IMR-90 (cell line): ENCODE measurements around the gene FRAS1. TPM values are rescaled to one million over a fixed set of nuclear protein-coding genes. Genes with fewer than 3 reads are reported as not detected.

ENCODE experiments used
- ATAC-seq: fragments of 200-7000 bp; cut with Tn5 transposase; 2 replicates; pipeline ENCODE4 v1.9.1; 2020; ENCODE audit warnings: low read depth, mild to moderate bottlenecking, moderate library complexity
- BruUV-seq: library from RNA; stranded (reverse); fragments of 400-500 nt; replicated peaks from 2 replicates; lab custom pipeline; 2021; lab: Mats Ljungman, UMichigan
- CTCF ChIA-PET: fragments of 300-600 bp; formaldehyde crosslinking; extraction: SDS; loops from one replicate; lab custom pipeline; 2021; ENCODE audit warnings: antibody characterized with exemption; lab: Yijun Ruan, JAX
- POLR2A ChIA-PET: fragments of 300-600 bp; sonication (Branson Sonifier 250); formaldehyde crosslinking; loops from one replicate; lab custom pipeline; 2022; ENCODE audit warnings: antibody characterized with exemption; ENCODE audit not compliant: unreplicated experiment; lab: Charles Lee
- DNase-seq: peaks from one replicate; pipeline ENCODE4 v3.0.0; 2013
- H2AFZ ChIP-seq: replicated peaks from 2 replicates; pipeline ENCODE3; 2013; ENCODE audit warnings: low read length, mild to moderate bottlenecking; ENCODE audit not compliant: poor library complexity
- H2AK5ac ChIP-seq: 2 replicates; pipeline ENCODE4 v1.6.1; 2013; ENCODE audit warnings: low read depth, low read length, inconsistent platforms
- H2AK9ac ChIP-seq: replicated peaks from 2 replicates; pipeline ENCODE3; 2013; ENCODE audit warnings: mild to moderate bottlenecking, low read depth, low read length, moderate library complexity; ENCODE audit not compliant: poor library complexity
- H2BK120ac ChIP-seq: 2 replicates; pipeline ENCODE4 v1.6.1; 2013; ENCODE audit warnings: low read depth, low read length, inconsistent platforms
- H2BK15ac ChIP-seq: 3 replicates; pipeline ENCODE4 v1.6.1; 2013; ENCODE audit warnings: low read depth, low read length, inconsistent platforms
- H2BK20ac ChIP-seq: 2 replicates; pipeline ENCODE4 v1.6.1; 2013; ENCODE audit warnings: low read depth, mild to moderate bottlenecking, inconsistent platforms, low read length, moderate library complexity
- H2BK5ac ChIP-seq: 2 replicates; pipeline ENCODE4 v1.6.1; 2013; ENCODE audit warnings: mild to moderate bottlenecking, low read depth, low read length, inconsistent platforms; ENCODE audit not compliant: poor library complexity, severe bottlenecking
- H3K14ac ChIP-seq: replicated peaks from 2 replicates; pipeline ENCODE4 v1.6.1; 2013; ENCODE audit warnings: low read depth, low read length, inconsistent platforms
- H3K18ac ChIP-seq: 2 replicates; pipeline ENCODE4 v1.6.1; 2013; ENCODE audit warnings: low read depth, low read length, control low read depth
- H3K23ac ChIP-seq: 2 replicates; pipeline ENCODE4 v1.6.1; 2013; ENCODE audit warnings: low read depth, low read length, inconsistent platforms
- H3K27ac ChIP-seq: 2 replicates; pipeline ENCODE4 v1.5.1; 2013; ENCODE audit warnings: mild to moderate bottlenecking, control low read depth, low read length; ENCODE audit not compliant: insufficient read depth
- H3K27me3 ChIP-seq: 2 replicates; pipeline ENCODE4 v1.6.1; 2013; ENCODE audit warnings: low read length; ENCODE audit not compliant: control insufficient read depth, insufficient read depth
- H3K36me3 ChIP-seq: 2 replicates; pipeline ENCODE4 v1.6.1; 2013; ENCODE audit warnings: low read length, mixed read lengths; ENCODE audit not compliant: control insufficient read depth, insufficient read depth
- H3K4ac ChIP-seq: 2 replicates; pipeline ENCODE4 v1.6.1; 2013; ENCODE audit warnings: low read depth, low read length, inconsistent platforms
- H3K4me1 ChIP-seq: 2 replicates; pipeline ENCODE4 v1.6.1; 2013; ENCODE audit warnings: low read length, mixed read lengths; ENCODE audit not compliant: control insufficient read depth, insufficient read depth
- H3K4me2 ChIP-seq: 2 replicates; pipeline ENCODE4 v1.6.1; 2013; ENCODE audit warnings: low read depth, mild to moderate bottlenecking, control low read depth, low read length, moderate library complexity
- H3K4me3 ChIP-seq: 2 replicates; pipeline ENCODE4 v1.5.1; 2013; ENCODE audit warnings: low read depth, mild to moderate bottlenecking, control low read depth, low read length, moderate library complexity; ENCODE audit not compliant: insufficient read depth
- H3K56ac ChIP-seq: 2 replicates; pipeline ENCODE4 v1.6.1; 2013; ENCODE audit warnings: low read length, inconsistent platforms; ENCODE audit not compliant: insufficient read depth; ENCODE audit errors: extremely low read depth
- H3K79me1 ChIP-seq, 2 experiments: 2 replicates each; pipeline ENCODE4 v1.6.1; 2013; ENCODE audit warnings: low read length in 2 of 2, inconsistent platforms in 1 of 2, low read depth in 1 of 2
- H3K9ac ChIP-seq: 2 replicates; pipeline ENCODE4 v1.6.1; 2013; ENCODE audit warnings: low read depth, low read length, control low read depth
- H3K9me1 ChIP-seq: 2 replicates; pipeline ENCODE4 v1.6.1; 2013; ENCODE audit warnings: low read length, inconsistent platforms; ENCODE audit not compliant: insufficient read depth
- H3K9me3 ChIP-seq: 2 replicates; pipeline ENCODE4 v1.6.1; 2013; ENCODE audit warnings: low read length; ENCODE audit not compliant: control insufficient read depth, insufficient read depth
- H4K20me1 ChIP-seq: 2 replicates; pipeline ENCODE4 v1.6.1; 2013; ENCODE audit warnings: low read length, inconsistent platforms; ENCODE audit not compliant: insufficient read depth
- H4K5ac ChIP-seq: 2 replicates; pipeline ENCODE4 v1.6.1; 2013; ENCODE audit warnings: mild to moderate bottlenecking, low read depth, low read length, control low read depth
- H4K8ac ChIP-seq, 2 experiments: 2 replicates each; pipeline ENCODE4 v1.6.1; 2013; ENCODE audit warnings: low read depth in 2 of 2, low read length in 2 of 2, control low read depth in 1 of 2, inconsistent platforms in 1 of 2
- H4K91ac ChIP-seq: 2 replicates; pipeline ENCODE4 v1.6.1; 2013; ENCODE audit warnings: low read depth, low read length, inconsistent platforms; ENCODE audit not compliant: insufficient read depth
- BHLHE40 ChIP-seq: fragments of 150-350 bp; IDR thresholded peaks from 2 replicates; pipeline ENCODE4 v1.6.1; 2016; ENCODE audit warnings: mild to moderate bottlenecking, low read depth, low read length
- CEBPB ChIP-seq: IDR thresholded peaks from 2 replicates; pipeline ENCODE4 v1.6.1; 2012; ENCODE audit warnings: low read depth, low read length, improper control_type of control experiment
- CHD1 ChIP-seq: IDR thresholded peaks from 2 replicates; pipeline ENCODE4 v1.6.1; 2012; ENCODE audit warnings: low read depth, low read length, improper control_type of control experiment
- FOS ChIP-seq: fragments of 150-350 bp; IDR thresholded peaks from 2 replicates; pipeline ENCODE4 v1.6.1; 2016; ENCODE audit warnings: low read depth, low read length
- MAFK ChIP-seq: IDR thresholded peaks from 2 replicates; pipeline ENCODE4 v1.6.1; 2012; ENCODE audit warnings: low read depth, low read length, improper control_type of control experiment
- MAZ ChIP-seq: IDR thresholded peaks from 2 replicates; pipeline ENCODE4 v1.6.1; 2012; ENCODE audit warnings: low read depth, mild to moderate bottlenecking, low read length, improper control_type of control experiment, moderate library complexity, borderline replicate concordance
- MXI1 ChIP-seq: IDR thresholded peaks from 2 replicates; pipeline ENCODE4 v1.6.1; 2012; ENCODE audit warnings: low read depth, mild to moderate bottlenecking, low read length, moderate library complexity, borderline replicate concordance
- NFE2L2 ChIP-seq: fragments of 150-350 bp; IDR thresholded peaks from 2 replicates; pipeline ENCODE4 v1.6.1; 2016; ENCODE audit warnings: low read depth, mild to moderate bottlenecking, low read length
- POLR2A ChIP-seq: IDR thresholded peaks from 2 replicates; pipeline ENCODE4 v1.6.1; 2012; ENCODE audit warnings: mild to moderate bottlenecking, low read depth, low read length
- RAD21 ChIP-seq: IDR thresholded peaks from 2 replicates; pipeline ENCODE4 v1.6.1; 2012; ENCODE audit warnings: low read length, improper control_type of control experiment
- RCOR1 ChIP-seq: IDR thresholded peaks from 2 replicates; pipeline ENCODE4 v1.6.1; 2012; ENCODE audit warnings: mild to moderate bottlenecking, low read length, improper control_type of control experiment; ENCODE audit not compliant: insufficient replicate concordance
- RFX5 ChIP-seq: IDR thresholded peaks from 2 replicates; pipeline ENCODE4 v1.8.0; 2012; ENCODE audit warnings: low read depth, mild to moderate bottlenecking, low read length, moderate library complexity
- SMC3 ChIP-seq: fragments of 150-350 bp; IDR thresholded peaks from 2 replicates; pipeline ENCODE4 v1.6.1; 2016; ENCODE audit warnings: low read depth, mild to moderate bottlenecking, antibody characterized with exemption, low read length, moderate library complexity
- WGBS, 2 experiments: methylation state at CpG; one replicate each; pipeline versions ENCODE4 v1.1.5 to v1.1.7; 2013; ENCODE audit warnings: missing lambda C conversion rate in 2 of 2; ENCODE audit not compliant: insufficient read length in 1 of 2; ENCODE audit errors: extremely low coverage in 2 of 2; 5-methylcytosine and 5-hydroxymethylcytosine counted together
- dilution Hi-C: fragments of 300-500 bp; cut with HindIII; formaldehyde crosslinking; loops from one replicate; pipeline ENCODE4 v1.14.3; 2018; ENCODE audit warnings: low sequenced_read_pairs; ENCODE audit not compliant: unreplicated experiment
- in situ Hi-C: fragments of 300-500 bp; cut with MboI; formaldehyde crosslinking; loops from 3 replicates; pipeline ENCODE4 v1.14.3; 2019; ENCODE audit warnings: low sequenced_read_pairs, inconsistent platforms, mixed read lengths
- intact Hi-C: fragments of 100-400 bp; cut with micrococcal nuclease; formaldehyde crosslinking; loops from 2 replicates; pipeline ENCODE4 v1.10.0; 2022
- polyA plus RNA-seq, 3 experiments: library from polyadenylated mRNA; depleted of rRNA; stranded (reverse); fragments of >200 nt; gene quantifications; 2 replicates each; pipeline ENCODE4 v1.2.3, GENCODE V29; 2012; ENCODE audit warnings: low replicate concordance in 1 of 3
- total RNA-seq: library from RNA; depleted of rRNA; stranded (reverse); fragments of >200 nt; gene quantifications from 2 replicates; pipeline ENCODE4 v1.2.3, GENCODE V29; 2012
- TF ChIP-seq, protein P1 (sequence below): conservative IDR thresholded peaks from 2 replicates; pipeline ENCODE4 v1.5.1; 2012; ENCODE audit warnings: mild to moderate bottlenecking, low read depth, low read length, improper control_type of control experiment
- TF ChIP-seq, protein P2 (sequence below): fragments of 150-350 bp; IDR thresholded peaks from 2 replicates; pipeline ENCODE4 v1.6.1; 2016; ENCODE audit warnings: low read depth, mild to moderate bottlenecking, low read length, moderate library complexity, borderline replicate concordance
- TF ChIP-seq, protein P3 (sequence below): fragments of 150-350 bp; IDR thresholded peaks from 2 replicates; pipeline ENCODE4 v1.6.1; 2017; ENCODE audit warnings: mild to moderate bottlenecking, antibody characterized with exemption, low read length, low read depth

Gene FRAS1
- total and polyA plus RNA-seq, 2 of the 4 experiments (the other 2 are of a cell fraction): under 0.01 to 0.03 TPM

DNA sequence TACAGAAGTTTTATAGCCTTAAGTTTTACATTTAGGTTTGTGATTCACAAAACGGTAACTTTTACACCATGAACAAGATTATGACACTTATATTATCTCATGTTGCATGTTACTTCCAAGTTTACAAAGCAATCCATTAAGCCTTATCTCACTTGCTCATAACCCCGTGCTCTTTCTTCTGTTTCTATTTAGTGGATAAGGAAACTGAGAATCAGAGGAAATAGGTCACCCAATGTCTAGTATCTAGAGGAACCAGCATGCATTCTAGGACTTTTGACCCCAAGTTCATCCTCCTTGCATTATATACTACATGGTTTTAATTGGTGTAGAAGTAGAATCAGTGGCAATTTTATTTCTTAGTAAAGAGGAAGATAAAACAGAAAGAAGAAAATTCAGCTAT lies 427.5 kb downstream of the FRAS1 start:
- H4K8ac ChIP-seq: no peak overlapping the region
- H2AFZ ChIP-seq: no peak overlapping the region
- no peaks in the 10 kb centered on the region for H3K36me3 ChIP-seq
- no peak overlapping the region for H3K27ac ChIP-seq
- no peak overlapping the region for H3K18ac ChIP-seq
- in situ Hi-C loops: no loop called here
- H3K4me3 ChIP-seq: no peak overlapping the region
- no peak overlapping the region for H3K4me2 ChIP-seq
- H2AK5ac ChIP-seq: no peak overlapping the region
- ATAC-seq: no peak
- TF ChIP-seq CEBPB: no peak
- TF ChIP-seq SMC3: no peak
- no peak for TF ChIP-seq MAZ
- no peak for TF ChIP-seq RFX5
- TF ChIP-seq MXI1: no peak
- TF ChIP-seq MAFK: no peak
- TF ChIP-seq CHD1: no peak
- TF ChIP-seq, protein P1, sequence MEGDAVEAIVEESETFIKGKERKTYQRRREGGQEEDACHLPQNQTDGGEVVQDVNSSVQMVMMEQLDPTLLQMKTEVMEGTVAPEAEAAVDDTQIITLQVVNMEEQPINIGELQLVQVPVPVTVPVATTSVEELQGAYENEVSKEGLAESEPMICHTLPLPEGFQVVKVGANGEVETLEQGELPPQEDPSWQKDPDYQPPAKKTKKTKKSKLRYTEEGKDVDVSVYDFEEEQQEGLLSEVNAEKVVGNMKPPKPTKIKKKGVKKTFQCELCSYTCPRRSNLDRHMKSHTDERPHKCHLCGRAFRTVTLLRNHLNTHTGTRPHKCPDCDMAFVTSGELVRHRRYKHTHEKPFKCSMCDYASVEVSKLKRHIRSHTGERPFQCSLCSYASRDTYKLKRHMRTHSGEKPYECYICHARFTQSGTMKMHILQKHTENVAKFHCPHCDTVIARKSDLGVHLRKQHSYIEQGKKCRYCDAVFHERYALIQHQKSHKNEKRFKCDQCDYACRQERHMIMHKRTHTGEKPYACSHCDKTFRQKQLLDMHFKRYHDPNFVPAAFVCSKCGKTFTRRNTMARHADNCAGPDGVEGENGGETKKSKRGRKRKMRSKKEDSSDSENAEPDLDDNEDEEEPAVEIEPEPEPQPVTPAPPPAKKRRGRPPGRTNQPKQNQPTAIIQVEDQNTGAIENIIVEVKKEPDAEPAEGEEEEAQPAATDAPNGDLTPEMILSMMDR: no peak
- TF ChIP-seq BHLHE40: no peak
- TF ChIP-seq, protein P2, sequence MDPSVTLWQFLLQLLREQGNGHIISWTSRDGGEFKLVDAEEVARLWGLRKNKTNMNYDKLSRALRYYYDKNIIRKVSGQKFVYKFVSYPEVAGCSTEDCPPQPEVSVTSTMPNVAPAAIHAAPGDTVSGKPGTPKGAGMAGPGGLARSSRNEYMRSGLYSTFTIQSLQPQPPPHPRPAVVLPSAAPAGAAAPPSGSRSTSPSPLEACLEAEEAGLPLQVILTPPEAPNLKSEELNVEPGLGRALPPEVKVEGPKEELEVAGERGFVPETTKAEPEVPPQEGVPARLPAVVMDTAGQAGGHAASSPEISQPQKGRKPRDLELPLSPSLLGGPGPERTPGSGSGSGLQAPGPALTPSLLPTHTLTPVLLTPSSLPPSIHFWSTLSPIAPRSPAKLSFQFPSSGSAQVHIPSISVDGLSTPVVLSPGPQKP: no peak
- TF ChIP-seq RCOR1: no peak
- no peak for TF ChIP-seq FOS
- TF ChIP-seq, protein P3, sequence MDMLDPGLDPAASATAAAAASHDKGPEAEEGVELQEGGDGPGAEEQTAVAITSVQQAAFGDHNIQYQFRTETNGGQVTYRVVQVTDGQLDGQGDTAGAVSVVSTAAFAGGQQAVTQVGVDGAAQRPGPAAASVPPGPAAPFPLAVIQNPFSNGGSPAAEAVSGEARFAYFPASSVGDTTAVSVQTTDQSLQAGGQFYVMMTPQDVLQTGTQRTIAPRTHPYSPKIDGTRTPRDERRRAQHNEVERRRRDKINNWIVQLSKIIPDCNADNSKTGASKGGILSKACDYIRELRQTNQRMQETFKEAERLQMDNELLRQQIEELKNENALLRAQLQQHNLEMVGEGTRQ: no peak
- no peak for TF ChIP-seq RAD21
- no peak for TF ChIP-seq POLR2A
- TF ChIP-seq NFE2L2: no peak
- BruUV-seq: no TSS peak
- H2BK15ac ChIP-seq: no peak overlapping the region
- intact Hi-C loops: no loop called here
- no peak overlapping the region for H4K5ac ChIP-seq
- no peak overlapping the region for H3K9ac ChIP-seq
- DNase-seq: no peak
- no peak overlapping the region for H3K4ac ChIP-seq
- no peak overlapping the region for H2AK9ac ChIP-seq
- no peak overlapping the region for H2BK120ac ChIP-seq
- H3K23ac ChIP-seq: no peak overlapping the region
- peaks cover 3% of the 10 kb centered on the region for H3K9me1 ChIP-seq
- H2BK5ac ChIP-seq: no peak overlapping the region
- no peak overlapping the region for H3K56ac ChIP-seq
- no peak overlapping the region for H4K91ac ChIP-seq
- H2BK20ac ChIP-seq: no peak overlapping the region
- H4K20me1 ChIP-seq: no peaks in the 10 kb centered on the region
- H3K27me3 ChIP-seq: no peaks in the 10 kb centered on the region; the same call in 1 of the 2 replicates
- H3K4me1 ChIP-seq: peaks cover 2% of the 10 kb centered on the region; the same call in 1 of the 2 replicates
- dilution Hi-C loops: no loop called here
- ChIA-PET CTCF (no interaction called here), POLR2A (no interaction called here)
- WGBS, 2 experiments: no CpG with 5 or more reads among the region's 2 CpGs
- no peak overlapping the region for H3K14ac ChIP-seq
- H3K9me3 ChIP-seq: no peaks in the 10 kb centered on the region
- H3K79me1 ChIP-seq: no peaks in the 10 kb centered on the region
